ENCODE data around the gene SUSD2.

- TF ChIP-seq CTCF (IDR thresholded peaks at IDR 0.05) (no peak), ZFX (IDR thresholded peaks at IDR 0.05; ENCODE audit: borderline replicate concordance) (no peak)
Observed at GRCh38 chr22:24159650-24160049, 21.6 kb upstream of the SUSD2 start.
